HCT116 (cell line): ENCODE results near the gene GSTT4. TPM values are rescaled to one million over a fixed set of nuclear protein-coding genes. Genes with fewer than 3 reads are reported as not detected.

Source experiments
- ATAC-seq: fragments of 200-7000 bp; cut with Tn5 transposase; 2 replicates; pipeline ENCODE4 v1.9.1; 2020; ENCODE audit warnings: mild to moderate bottlenecking, moderate library complexity
- BruUV-seq: library from RNA; stranded (reverse); fragments of 400-500 nt; replicated peaks from 2 replicates; lab custom pipeline; 2021; lab: Mats Ljungman, UMichigan
- CTCF ChIA-PET: fragments of 300-600 bp; sonication (Branson Sonifier 250); formaldehyde crosslinking; loops from one replicate; lab custom pipeline; 2021; ENCODE audit warnings: antibody characterized with exemption; lab: Charles Lee
- POLR2A ChIA-PET: fragments of 300-600, 350-600 bp; sonication (Branson Sonifier 250); formaldehyde crosslinking; loops from one replicate; lab custom pipeline; 2021; ENCODE audit warnings: antibody characterized with exemption; lab: Charles Lee
- RAD21 ChIA-PET, 2 experiments: fragments of 300-600 bp; sonication (Branson Sonifier 250); formaldehyde crosslinking; loops; one replicate each; lab custom pipeline; 2023; ENCODE audit warnings: low total read pairs in 2 of 2; ENCODE audit not compliant: uncharacterized antibody in 2 of 2, unreplicated experiment in 2 of 2, low non-redundant PET in 1 of 2; lab: Charles Lee
- DNase-seq: peaks from one replicate; pipeline ENCODE4 v3.0.0-alpha.2; 2010; ENCODE audit warnings: low read depth, low spot score
- H2AFZ ChIP-seq: fragments of 200-600 bp; shearing (Covaris generic), sonication (generic); 2 replicates; pipeline ENCODE4 v1.6.1; 2017; ENCODE audit warnings: low read depth, mixed run types, mixed read lengths, antibody characterized with exemption, low read length; ENCODE audit not compliant: poor library complexity, severe bottlenecking
- H3K27ac ChIP-seq: 2 replicates; pipeline ENCODE4 v1.5.1; 2012; ENCODE audit warnings: low read depth, low read length
- H3K27me3 ChIP-seq: fragments of 200-600 bp; sonication (generic); 2 replicates; pipeline ENCODE4 v1.6.1; 2016; ENCODE audit warnings: mixed run types, low read length, mixed read lengths; ENCODE audit not compliant: insufficient read depth
- H3K36me3 ChIP-seq, 2 experiments: fragments of 200-500 bp in 1 of 2; fragments of 200-600 bp in 1 of 2; sonication (Bioruptor generic) in 1 of 2; sonication (generic) in 1 of 2; 2 replicates each; pipeline versions ENCODE4 v1.5.1 to v1.6.1; 2014 to 2016; ENCODE audit warnings: low read length in 2 of 2, inconsistent platforms in 1 of 2, mixed read lengths in 1 of 2, mixed run types in 1 of 2; ENCODE audit not compliant: insufficient read depth in 2 of 2, control insufficient read depth in 1 of 2
- H3K4me1 ChIP-seq, 2 experiments: fragments of 200-600 bp in 1 of 2; sonication (generic) in 1 of 2; 2 replicates each; pipeline versions ENCODE4 v1.5.1 to v1.6.1; 2012 to 2017; ENCODE audit warnings: low read length in 2 of 2, inconsistent platforms in 1 of 2, mild to moderate bottlenecking in 1 of 2, mixed read lengths in 1 of 2, mixed run types in 1 of 2, moderate library complexity in 1 of 2; ENCODE audit not compliant: insufficient read depth in 2 of 2, control insufficient read depth in 1 of 2
- H3K4me2 ChIP-seq: fragments of 200-600 bp; sonication (generic); 2 replicates; pipeline ENCODE4 v1.6.1; 2017; ENCODE audit warnings: mixed run types, low read length, mixed read lengths
- H3K4me3 ChIP-seq, 2 experiments: fragments of 200-600 bp in 1 of 2; sonication (generic) in 1 of 2; replicated peaks in 1 of 2; 2 replicates each; pipeline ENCODE4 v1.5.1; 2011 to 2016; ENCODE audit warnings: low read length in 2 of 2, control low read depth in 1 of 2, low read depth in 1 of 2, mild to moderate bottlenecking in 1 of 2, mixed read lengths in 1 of 2, mixed run types in 1 of 2
- H3K79me2 ChIP-seq: fragments of 200-600 bp; sonication (generic); 2 replicates; pipeline ENCODE4 v1.6.1; 2017; ENCODE audit warnings: mild to moderate bottlenecking, mixed run types, low read length, moderate library complexity, mixed read lengths; ENCODE audit not compliant: insufficient read depth
- H3K9ac ChIP-seq: fragments of 200-600 bp; sonication (generic); 2 replicates; pipeline ENCODE4 v1.6.1; 2016; ENCODE audit warnings: low read length, mixed read lengths
- H3K9me2 ChIP-seq: fragments of 200-600 bp; sonication (generic), shearing (Covaris generic); 2 replicates; pipeline ENCODE4 v1.6.1; 2017; ENCODE audit warnings: mixed run types, mild to moderate bottlenecking, moderate library complexity; ENCODE audit not compliant: insufficient read depth
- H3K9me3 ChIP-seq, 2 experiments: fragments of 200-500 bp in 1 of 2; fragments of 200-600 bp in 1 of 2; sonication (Bioruptor generic) in 1 of 2; sonication (generic) in 1 of 2; 2 replicates each; pipeline ENCODE4 v1.6.1; 2014 to 2017; ENCODE audit warnings: low read length in 2 of 2, mixed read lengths in 2 of 2, inconsistent platforms in 1 of 2, low read depth in 1 of 2, mild to moderate bottlenecking in 1 of 2, mixed run types in 1 of 2, moderate library complexity in 1 of 2; ENCODE audit not compliant: control insufficient read depth in 1 of 2, insufficient read depth in 1 of 2
- H4K20me1 ChIP-seq: fragments of 200-600 bp; sonication (generic), shearing (Covaris generic); 2 replicates; pipeline ENCODE4 v1.6.1; 2017; ENCODE audit warnings: mixed run types, mild to moderate bottlenecking, moderate library complexity; ENCODE audit not compliant: insufficient read depth
- CBX3 ChIP-seq: IDR thresholded peaks from 2 replicates; pipeline ENCODE4 v1.6.1; 2012; ENCODE audit warnings: low read depth
- EGR1 ChIP-seq: IDR thresholded peaks from 2 replicates; pipeline ENCODE4 v1.6.1; 2012; ENCODE audit warnings: low read depth
- ELF1 ChIP-seq: IDR thresholded peaks from 2 replicates; pipeline ENCODE4 v1.6.1; 2012; ENCODE audit warnings: low read depth, borderline replicate concordance
- EZH2 ChIP-seq: fragments of 200-600 bp; sonication (generic); IDR thresholded peaks from 2 replicates; pipeline ENCODE4 v1.6.1; 2017; ENCODE audit warnings: antibody characterized with exemption, mixed run types
- EZH2phosphoT487 ChIP-seq: fragments of 200-600 bp; IDR thresholded peaks from 2 replicates; pipeline ENCODE4 v1.6.1; 2018; ENCODE audit warnings: antibody characterized with exemption, borderline replicate concordance
- FOSL1 ChIP-seq: IDR thresholded peaks from 2 replicates; pipeline ENCODE4 v1.6.1; 2012; ENCODE audit warnings: low read depth
- JUND ChIP-seq: IDR thresholded peaks from 2 replicates; pipeline ENCODE4 v1.6.1; 2012
- POLR2A ChIP-seq: IDR thresholded peaks from 2 replicates; pipeline ENCODE4 v1.7.0; 2011; ENCODE audit warnings: borderline replicate concordance; ENCODE audit not compliant: insufficient read depth, insufficient read length; ENCODE audit errors: extremely low read depth
- POLR2AphosphoS5 ChIP-seq: IDR thresholded peaks from 2 replicates; pipeline ENCODE4 v1.6.1; 2011; ENCODE audit warnings: mild to moderate bottlenecking, low read depth, low read length, moderate library complexity
- RAD21 ChIP-seq: IDR thresholded peaks from 2 replicates; pipeline ENCODE4 v1.6.1; 2012; ENCODE audit warnings: low read depth, mild to moderate bottlenecking
- REST ChIP-seq: IDR thresholded peaks from 2 replicates; pipeline ENCODE4 v1.6.1; 2012; ENCODE audit warnings: low read depth
- SIN3A ChIP-seq: IDR thresholded peaks from 2 replicates; pipeline ENCODE4 v1.6.1; 2012; ENCODE audit warnings: low read depth
- SP1 ChIP-seq: IDR thresholded peaks from 2 replicates; pipeline ENCODE4 v1.6.1; 2012; ENCODE audit warnings: low read depth
- SRF ChIP-seq: IDR thresholded peaks from 2 replicates; pipeline ENCODE4 v1.6.1; 2012; ENCODE audit warnings: low read depth
- TCF7L2 ChIP-seq: IDR thresholded peaks from 2 replicates; pipeline ENCODE4 v1.7.0; 2011; ENCODE audit warnings: borderline replicate concordance, inconsistent platforms; ENCODE audit not compliant: insufficient read depth, insufficient read length; ENCODE audit errors: extremely low read depth
- YY1 ChIP-seq: IDR thresholded peaks from 2 replicates; pipeline ENCODE4 v1.6.1; 2011; ENCODE audit warnings: low read length, low read depth, moderate library complexity, mild to moderate bottlenecking; ENCODE audit not compliant: insufficient replicate concordance; ENCODE audit errors: extremely low read depth
- ZFX ChIP-seq: fragments of 450-650 bp; IDR thresholded peaks from 2 replicates; pipeline ENCODE4 v1.6.1; 2017
- ZNF274 ChIP-seq: fragments of 200-500 bp; sonication (Bioruptor generic); IDR thresholded peaks from 2 replicates; pipeline ENCODE4 v1.6.1; 2014; ENCODE audit warnings: mild to moderate bottlenecking, low read depth, low read length, inconsistent platforms
- intact Hi-C: fragments of 100-400 bp; cut with micrococcal nuclease; formaldehyde crosslinking; loops from 2 replicates; pipeline ENCODE4 v1.10.0; 2022
- total RNA-seq: library from RNA; stranded (reverse); gene quantifications from one replicate; pipeline ENCODE4 v1.2.1, GENCODE V29; 2021; ENCODE audit not compliant: unreplicated experiment
- TF ChIP-seq, protein P1 (sequence below): IDR thresholded peaks from 2 replicates; pipeline ENCODE4 v1.6.1; 2011; ENCODE audit warnings: mild to moderate bottlenecking, low read length, moderate library complexity; ENCODE audit not compliant: insufficient replicate concordance; ENCODE audit errors: extremely low read depth
- TF ChIP-seq, protein P2 (sequence below): IDR thresholded peaks from 2 replicates; pipeline ENCODE4 v1.6.1; 2012

Gene GSTT4
- total RNA-seq, 1 experiment from 2014 or later: not detected

DNA sequence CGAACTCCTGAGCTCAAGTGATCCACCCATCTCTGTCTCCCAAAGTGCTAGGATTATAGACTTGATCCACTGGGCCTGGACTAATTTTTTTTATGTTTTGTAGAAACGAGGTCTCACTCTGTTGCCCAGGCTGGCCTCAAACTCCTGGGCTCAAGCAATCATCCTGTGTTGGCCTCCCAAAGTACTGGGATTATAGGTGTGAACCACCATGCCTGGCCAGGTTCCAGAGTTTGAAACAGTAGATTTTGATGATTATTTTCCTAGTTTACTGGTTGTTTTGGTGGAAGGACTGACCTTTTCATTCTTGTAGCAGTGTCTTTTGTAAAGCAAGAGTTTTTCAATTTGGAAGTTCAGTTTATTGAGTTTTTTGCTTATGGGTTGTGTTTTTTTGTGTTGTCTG lies 20.8 kb upstream of the GSTT4 start:
- no peak overlapping the region for H3K27ac ChIP-seq
- H3K9me3 ChIP-seq: no peaks in the 10 kb centered on the region
- H3K36me3 ChIP-seq: no peaks in the 10 kb centered on the region
- no peaks in the 10 kb centered on the region for H3K27me3 ChIP-seq
- no peak for TF ChIP-seq EZH2phosphoT487
- no peak for TF ChIP-seq EZH2
- TF ChIP-seq ZFX: no peak
- TF ChIP-seq, protein P1, sequence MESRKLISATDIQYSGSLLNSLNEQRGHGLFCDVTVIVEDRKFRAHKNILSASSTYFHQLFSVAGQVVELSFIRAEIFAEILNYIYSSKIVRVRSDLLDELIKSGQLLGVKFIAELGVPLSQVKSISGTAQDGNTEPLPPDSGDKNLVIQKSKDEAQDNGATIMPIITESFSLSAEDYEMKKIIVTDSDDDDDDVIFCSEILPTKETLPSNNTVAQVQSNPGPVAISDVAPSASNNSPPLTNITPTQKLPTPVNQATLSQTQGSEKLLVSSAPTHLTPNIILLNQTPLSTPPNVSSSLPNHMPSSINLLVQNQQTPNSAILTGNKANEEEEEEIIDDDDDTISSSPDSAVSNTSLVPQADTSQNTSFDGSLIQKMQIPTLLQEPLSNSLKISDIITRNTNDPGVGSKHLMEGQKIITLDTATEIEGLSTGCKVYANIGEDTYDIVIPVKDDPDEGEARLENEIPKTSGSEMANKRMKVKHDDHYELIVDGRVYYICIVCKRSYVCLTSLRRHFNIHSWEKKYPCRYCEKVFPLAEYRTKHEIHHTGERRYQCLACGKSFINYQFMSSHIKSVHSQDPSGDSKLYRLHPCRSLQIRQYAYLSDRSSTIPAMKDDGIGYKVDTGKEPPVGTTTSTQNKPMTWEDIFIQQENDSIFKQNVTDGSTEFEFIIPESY: no peak
- TF ChIP-seq POLR2AphosphoS5: no peak
- TF ChIP-seq REST: no peak
- no peak for TF ChIP-seq FOSL1
- TF ChIP-seq CBX3: no peak
- TF ChIP-seq ZNF274: no peak
- no peak for TF ChIP-seq SP1
- TF ChIP-seq TCF7L2: no peak
- TF ChIP-seq POLR2A: no peak
- TF ChIP-seq, protein P2, sequence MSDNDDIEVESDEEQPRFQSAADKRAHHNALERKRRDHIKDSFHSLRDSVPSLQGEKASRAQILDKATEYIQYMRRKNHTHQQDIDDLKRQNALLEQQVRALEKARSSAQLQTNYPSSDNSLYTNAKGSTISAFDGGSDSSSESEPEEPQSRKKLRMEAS: no peak
- TF ChIP-seq EGR1: no peak
- no peak for TF ChIP-seq ELF1
- TF ChIP-seq SIN3A: no peak
- no peak for TF ChIP-seq JUND
- no peak for TF ChIP-seq YY1
- no peak for TF ChIP-seq SRF
- TF ChIP-seq RAD21: no peak
- H3K79me2 ChIP-seq: peaks cover 94% of the 10 kb centered on the region
- ChIA-PET POLR2A (no interaction called here), RAD21 (no interaction called here), CTCF (no interaction called here)
- BruUV-seq: no TSS peak
- H2AFZ ChIP-seq: no peak overlapping the region
- intact Hi-C loops: no loop called here
- H4K20me1 ChIP-seq: no peaks in the 10 kb centered on the region
- H3K4me2 ChIP-seq: no peak overlapping the region
- DNase-seq: no peak
- H3K4me3 ChIP-seq: no peak overlapping the region
- H3K4me1 ChIP-seq: no peaks in the 10 kb centered on the region
- H3K9me2 ChIP-seq: no peaks in the 10 kb centered on the region
- H3K9ac ChIP-seq: no peak overlapping the region
- no peak for ATAC-seq
